Stimulated activated CD8-positive, alpha-beta memory T cell treated with anti-CD3 and anti-CD28 coated beads, Interleukin-12 subunit alpha, Interleukin-12 subunit beta, amount 100 ng/mL, for 24 hours (primary cell): Measurements from ENCODE around the gene CNTNAP5.

ENCODE experiments used
- DNase-seq: peaks from one replicate; pipeline ENCODE4 v3.0.0-alpha.2; 2020; ENCODE audit errors: extremely low read depth

CNTNAP5 gene

GRCh38 chr2:124264551-124265091, 239.5 kb downstream of the CNTNAP5 start:
- DNase-seq = no peak

GRCh38 chr2:124267794-124268193, 242.7 kb downstream of the CNTNAP5 start:
- no peak for DNase-seq

- DNase-seq = no peak
These were observed 244.3 kb downstream of the CNTNAP5 start for GRCh38 chr2:124269348-124269747.

GRCh38 chr2:124272261-124272841, 247.3 kb downstream of the CNTNAP5 start:
- DNase-seq = no peak

- DNase-seq = no peak
These were observed 256.5 kb downstream of the CNTNAP5 start for GRCh38 chr2:124281541-124281940.

- DNase-seq = no peak
These were observed 258.0 kb downstream of the CNTNAP5 start for GRCh38 chr2:124283096-124283495.

- DNase-seq = no peak
These were observed 261.1 kb downstream of the CNTNAP5 start for GRCh38 chr2:124286089-124286783.

- DNase-seq = no peak
These were observed 264.0 kb downstream of the CNTNAP5 start for GRCh38 chr2:124289060-124289459.

- DNase-seq = no peak
These were observed 264.5 kb downstream of the CNTNAP5 start for GRCh38 chr2:124289615-124290014.

GRCh38 chr2:124296470-124296869, 271.4 kb downstream of the CNTNAP5 start:
- no peak for DNase-seq

- no peak for DNase-seq
These were observed 276.8 kb downstream of the CNTNAP5 start for GRCh38 chr2:124301915-124302314.

- no peak for DNase-seq
These were observed 283.4 kb downstream of the CNTNAP5 start for GRCh38 chr2:124308319-124309062.

GRCh38 chr2:124309563-124310138, 284.6 kb downstream of the CNTNAP5 start:
- DNase-seq = no peak

- no peak for DNase-seq
These were observed 285.6 kb downstream of the CNTNAP5 start for GRCh38 chr2:124310671-124311070.

- DNase-seq = no peak
These were observed 289.0 kb downstream of the CNTNAP5 start for GRCh38 chr2:124314084-124314483.

- no peak for DNase-seq
These were observed 290.3 kb downstream of the CNTNAP5 start for GRCh38 chr2:124315221-124315880.

- DNase-seq = no peak
These were observed 291.0 kb downstream of the CNTNAP5 start for GRCh38 chr2:124316133-124316532.

GRCh38 chr2:124316881-124317605, 292.0 kb downstream of the CNTNAP5 start:
- DNase-seq = no peak

- DNase-seq = no peak
These were observed 292.5 kb downstream of the CNTNAP5 start for GRCh38 chr2:124317628-124318027.

- no peak for DNase-seq
These were observed 293.8 kb downstream of the CNTNAP5 start for GRCh38 chr2:124318913-124319312.

GRCh38 chr2:124319577-124319976, 294.5 kb downstream of the CNTNAP5 start:
- DNase-seq = no peak
